GM12873 (cell line): ENCODE results near the gene DDX4.

Experiments
- TF ChIP-seq, protein P1 (sequence below): IDR thresholded peaks from 2 replicates; pipeline ENCODE4 v1.5.1; 2012; ENCODE audit warnings: low read depth, mild to moderate bottlenecking, moderate library complexity, low read length, control low read depth; ENCODE audit not compliant: insufficient read depth; ENCODE audit errors: missing control alignments

The DDX4 gene

GRCh38 chr5:55701462-55702103 lies 36.3 kb upstream of the DDX4 start:
- TF ChIP-seq, protein P1, sequence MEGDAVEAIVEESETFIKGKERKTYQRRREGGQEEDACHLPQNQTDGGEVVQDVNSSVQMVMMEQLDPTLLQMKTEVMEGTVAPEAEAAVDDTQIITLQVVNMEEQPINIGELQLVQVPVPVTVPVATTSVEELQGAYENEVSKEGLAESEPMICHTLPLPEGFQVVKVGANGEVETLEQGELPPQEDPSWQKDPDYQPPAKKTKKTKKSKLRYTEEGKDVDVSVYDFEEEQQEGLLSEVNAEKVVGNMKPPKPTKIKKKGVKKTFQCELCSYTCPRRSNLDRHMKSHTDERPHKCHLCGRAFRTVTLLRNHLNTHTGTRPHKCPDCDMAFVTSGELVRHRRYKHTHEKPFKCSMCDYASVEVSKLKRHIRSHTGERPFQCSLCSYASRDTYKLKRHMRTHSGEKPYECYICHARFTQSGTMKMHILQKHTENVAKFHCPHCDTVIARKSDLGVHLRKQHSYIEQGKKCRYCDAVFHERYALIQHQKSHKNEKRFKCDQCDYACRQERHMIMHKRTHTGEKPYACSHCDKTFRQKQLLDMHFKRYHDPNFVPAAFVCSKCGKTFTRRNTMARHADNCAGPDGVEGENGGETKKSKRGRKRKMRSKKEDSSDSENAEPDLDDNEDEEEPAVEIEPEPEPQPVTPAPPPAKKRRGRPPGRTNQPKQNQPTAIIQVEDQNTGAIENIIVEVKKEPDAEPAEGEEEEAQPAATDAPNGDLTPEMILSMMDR: no peak

DNA sequence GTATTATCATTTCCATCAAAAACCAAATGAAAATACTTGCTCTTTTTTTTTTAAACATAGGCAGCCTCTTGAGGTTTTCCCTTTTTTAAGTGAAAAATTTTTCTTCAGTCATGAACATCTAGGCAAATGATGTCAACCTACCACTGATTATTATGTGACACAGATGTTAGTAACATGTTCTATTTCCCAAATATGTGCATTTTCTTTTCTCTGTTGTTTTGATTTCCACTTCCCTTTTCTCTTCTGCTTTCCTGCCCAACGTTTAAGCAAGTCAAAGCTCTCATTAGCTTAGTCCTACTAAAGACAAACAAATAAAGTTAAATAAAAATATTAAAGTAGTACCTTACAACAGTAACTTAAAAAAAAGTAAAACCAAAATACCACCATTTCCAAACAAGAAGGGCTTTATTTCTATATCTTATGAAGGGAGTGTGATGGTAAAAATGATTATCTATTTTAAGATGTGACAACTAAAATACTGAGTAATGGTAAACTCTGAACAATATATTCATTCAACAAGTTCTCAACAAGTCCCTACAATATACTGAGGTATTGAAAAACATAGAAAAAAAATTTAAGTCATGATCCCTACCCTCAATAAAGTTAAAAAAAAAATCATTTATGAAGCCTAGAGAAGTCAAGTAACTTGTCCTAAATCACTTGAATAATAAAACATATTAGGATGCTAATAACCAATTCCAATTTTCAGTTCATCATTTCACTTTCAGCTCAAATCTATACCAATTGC lies 35.1 kb upstream of the DDX4 start:
- TF ChIP-seq, protein P1: no peak

DNA sequence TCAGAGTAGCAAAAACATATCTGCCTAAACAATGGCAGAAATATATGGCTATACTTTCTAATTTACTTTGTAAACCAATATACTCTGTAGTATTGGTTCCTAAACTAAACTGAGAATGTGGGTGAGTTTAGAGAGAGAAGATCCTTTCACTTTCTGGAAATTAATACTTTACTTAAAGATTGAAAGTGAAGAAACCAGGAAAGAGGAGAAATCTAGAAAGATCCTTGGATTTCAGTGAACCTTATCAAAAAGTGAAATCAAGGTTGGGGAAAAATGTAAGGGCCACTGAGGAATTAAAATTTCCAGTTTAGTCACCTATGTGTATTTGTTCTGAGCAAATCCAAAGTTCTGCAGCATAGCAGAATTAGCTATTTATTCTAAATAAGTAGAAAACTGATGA lies 31.6 kb upstream of the DDX4 start:
- TF ChIP-seq, protein P1: no peak

DNA sequence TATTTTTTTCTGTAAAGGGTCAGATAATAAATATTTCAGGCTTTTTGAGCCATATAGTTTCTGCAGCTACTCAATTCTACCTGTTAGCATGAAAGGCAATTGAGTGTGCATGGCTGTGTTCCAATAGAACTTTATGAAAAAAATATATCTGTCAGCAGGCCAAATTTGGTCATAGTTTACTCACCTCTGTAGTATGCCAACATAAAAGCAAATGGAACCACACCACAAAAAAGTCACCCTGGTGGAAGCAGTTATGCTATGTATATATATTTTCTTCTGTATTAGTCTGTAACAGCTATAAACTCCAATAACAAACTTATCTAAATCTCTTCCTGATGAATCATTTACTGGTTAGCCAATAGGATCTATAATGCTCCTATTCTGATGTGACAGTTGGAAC lies 29.1 kb upstream of the DDX4 start:
- TF ChIP-seq, protein P1: no peak

DNA sequence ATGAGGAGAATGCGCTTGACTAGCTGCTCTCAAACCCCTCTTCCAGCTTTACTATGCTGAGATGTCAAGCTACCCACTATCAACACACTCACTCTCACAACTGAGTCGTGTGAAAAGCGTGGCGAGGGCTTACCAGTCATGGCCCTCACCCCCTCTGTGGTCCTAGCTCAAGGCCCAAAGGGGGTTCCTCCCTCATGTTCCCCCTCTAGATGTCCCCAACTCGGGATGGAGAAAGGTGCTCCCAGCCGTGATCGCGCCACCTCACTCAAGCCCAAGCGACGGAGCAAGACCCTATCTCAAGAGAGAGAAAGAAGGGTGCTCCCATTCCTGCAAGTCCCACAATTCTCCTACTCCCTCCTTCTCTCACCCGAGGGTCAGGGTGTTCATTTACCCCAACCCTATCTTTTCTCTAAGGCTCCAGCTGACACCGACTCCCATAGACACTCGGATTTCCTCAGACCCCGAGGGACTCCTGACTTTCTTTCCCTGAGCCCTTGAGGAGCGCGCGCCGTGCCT lies 26.3 kb upstream of the DDX4 start:
- TF ChIP-seq, protein P1: no peak

- TF ChIP-seq, protein P1: no peak
These were observed 25.6 kb upstream of the DDX4 start, which contains the start of gene SLC38A9 for GRCh38 chr5:55712023-55712859. TSS of gene SLC38A9 (minus strand) at chr5:55712324. CDS start at chr5:55697958, 14,366 bp downstream.
